ENCODE results near the gene PCDH1.

- TF ChIP-seq ZNF274 (IDR thresholded peaks at IDR 0.05; ENCODE audit: low read depth, low read length), result no peak
- TF ChIP-seq SUZ12 (IDR thresholded peaks at IDR 0.05; ENCODE audit: extremely low read depth, insufficient read depth, insufficient read length), result no peak
- no peak for TF ChIP-seq YY1 (IDR thresholded peaks at IDR 0.05; ENCODE audit: insufficient read depth, insufficient read length)
Observed at GRCh38 chr5:141807329-141807728, 70.9 kb downstream of the PCDH1 start.

Measured in NT2/D1 (cell line).